Erythroblast (primary cell): ENCODE data around the gene PRKCZ.
"Not testable (repeated sequence)": the region's sequence is repeated elsewhere in the genome, so short reads cannot be mapped to it uniquely, and the experiment has no call there.

Experiments used
- DNase-seq, 2 experiments: peaks; one replicate each; lab custom pipeline; 2025; lab: John Stamatoyannopoulos, UW
- GATA1 ChIP-seq: IDR thresholded peaks from 2 replicates; pipeline ENCODE4 v1.6.1; 2011; ENCODE audit warnings: low read depth, mild to moderate bottlenecking, control low read depth, low read length, moderate library complexity
- POLR2A ChIP-seq: IDR thresholded peaks from 2 replicates; pipeline ENCODE4 v1.6.1; 2011; ENCODE audit warnings: mild to moderate bottlenecking, low read length

The PRKCZ gene

GRCh38 chr1:2084306-2084705 is 34.1 kb downstream of the PRKCZ start:
- no peak for DNase-seq
- TF ChIP-seq POLR2A (no peak), GATA1 (no peak)

GRCh38 chr1:2085080-2085479 is 34.9 kb downstream of the PRKCZ start:
- TF ChIP-seq POLR2A = no peak
- TF ChIP-seq GATA1 = no peak
- DNase-seq = no peak

GRCh38 chr1:2086446-2087078 is 36.4 kb downstream of the PRKCZ start:
- no peak for TF ChIP-seq POLR2A
- TF ChIP-seq GATA1 = no peak
- DNase-seq = no peak

GRCh38 chr1:2087766-2088165 is 37.6 kb downstream of the PRKCZ start:
- DNase-seq = no peak
- TF ChIP-seq POLR2A = no peak
- TF ChIP-seq GATA1 = no peak

- DNase-seq = no peak
Measured at GRCh38 chr1:2088458-2088857, 38.2 kb downstream of the PRKCZ start.

GRCh38 chr1:2089051-2089450 is 38.8 kb downstream of the PRKCZ start:
- TF ChIP-seq GATA1 (no peak), POLR2A (no peak)
- DNase-seq = no peak

More at GRCh38 chr1:2088458-2088857, 38.2 kb downstream of the PRKCZ start:
- TF ChIP-seq POLR2A (no peak), GATA1 (no peak)

GRCh38 chr1:2090216-2090890 is 40.1 kb downstream of the PRKCZ start:
- no peak for DNase-seq
- TF ChIP-seq POLR2A (no peak), GATA1 (no peak)

GRCh38 chr1:2091611-2092604 is 41.7 kb downstream of the PRKCZ start:
- DNase-seq = peak; percentile 31 to 62
- TF ChIP-seq POLR2A (no peak), GATA1 (no peak)

- no peak for TF ChIP-seq POLR2A
- TF ChIP-seq GATA1 = no peak
- no peak for DNase-seq
Measured at GRCh38 chr1:2093055-2093454, 42.8 kb downstream of the PRKCZ start.

- TF ChIP-seq POLR2A (no peak), GATA1 (no peak)
- DNase-seq = no peak
Measured at GRCh38 chr1:2093636-2094035, 43.4 kb downstream of the PRKCZ start.

- not testable (repeated sequence) for DNase-seq
Measured at GRCh38 chr1:2094269-2095158, 44.3 kb downstream of the PRKCZ start.

GRCh38 chr1:2095394-2095793 is 45.2 kb downstream of the PRKCZ start:
- TF ChIP-seq POLR2A = no peak
- TF ChIP-seq GATA1 = no peak
- DNase-seq = no peak

- TF ChIP-seq POLR2A (no peak), GATA1 (no peak)
Measured at GRCh38 chr1:2095981-2096736, 45.9 kb downstream of the PRKCZ start.

More at GRCh38 chr1:2095981-2096736, 45.9 kb downstream of the PRKCZ start:
- DNase-seq = no peak
